GM23248 (cell line): ENCODE results near the gene AKAP13.

ENCODE experiments used
- EZH2 ChIP-seq: fragments of 200-600 bp; sonication (generic); IDR thresholded peaks from 2 replicates; pipeline ENCODE4 v1.6.1; 2018; ENCODE audit warnings: antibody characterized with exemption, mild to moderate bottlenecking; ENCODE audit not compliant: insufficient read depth, poor library complexity, severe bottlenecking
- EZH2phosphoT487 ChIP-seq: fragments of 200-600 bp; sonication (generic); IDR thresholded peaks from 2 replicates; pipeline ENCODE4 v1.6.1; 2018; ENCODE audit warnings: antibody characterized with exemption, moderate library complexity, mild to moderate bottlenecking, low read depth; ENCODE audit not compliant: insufficient read depth

- TF ChIP-seq EZH2: no peak
- TF ChIP-seq EZH2phosphoT487: no peak
Measured at GRCh38 chr15:85406916-85407315, 26.5 kb downstream of the AKAP13 start.
